Erythroblast (primary cell): ENCODE measurements around the gene EBLN2.

Source experiments
- GATA1 ChIP-seq: IDR thresholded peaks from 2 replicates; pipeline ENCODE4 v1.6.1; 2011; ENCODE audit warnings: low read depth, mild to moderate bottlenecking, control low read depth, low read length, moderate library complexity
- POLR2A ChIP-seq: IDR thresholded peaks from 2 replicates; pipeline ENCODE4 v1.6.1; 2011; ENCODE audit warnings: mild to moderate bottlenecking, low read length

- TF ChIP-seq POLR2A = no peak
- no peak for TF ChIP-seq GATA1
Measured at GRCh38 chr3:73041537-73041936, 19.9 kb upstream of the EBLN2 start.
